Ishikawa (cell line): ENCODE results near the gene CRELD2.

Experiments
- CEBPB ChIP-seq: IDR thresholded peaks from 2 replicates; pipeline ENCODE4 v1.6.1; 2012
- CREB1 ChIP-seq: IDR thresholded peaks from 2 replicates; pipeline ENCODE4 v1.6.1; 2012; ENCODE audit warnings: low read depth
- EGR1 ChIP-seq: IDR thresholded peaks from 2 replicates; pipeline ENCODE4 v1.6.1; 2012
- EP300 ChIP-seq: IDR thresholded peaks from 2 replicates; pipeline ENCODE4 v1.6.1; 2012; ENCODE audit warnings: borderline replicate concordance
- REST ChIP-seq: IDR thresholded peaks from 2 replicates; pipeline ENCODE4 v1.6.1; 2012; ENCODE audit warnings: low read depth, mild to moderate bottlenecking
- TCF12 ChIP-seq: IDR thresholded peaks from 2 replicates; pipeline ENCODE4 v1.6.1; 2012; ENCODE audit warnings: low read depth
- TF ChIP-seq, protein P1 (sequence below): IDR thresholded peaks from 2 replicates; pipeline ENCODE4 v1.6.1; 2012

DNA sequence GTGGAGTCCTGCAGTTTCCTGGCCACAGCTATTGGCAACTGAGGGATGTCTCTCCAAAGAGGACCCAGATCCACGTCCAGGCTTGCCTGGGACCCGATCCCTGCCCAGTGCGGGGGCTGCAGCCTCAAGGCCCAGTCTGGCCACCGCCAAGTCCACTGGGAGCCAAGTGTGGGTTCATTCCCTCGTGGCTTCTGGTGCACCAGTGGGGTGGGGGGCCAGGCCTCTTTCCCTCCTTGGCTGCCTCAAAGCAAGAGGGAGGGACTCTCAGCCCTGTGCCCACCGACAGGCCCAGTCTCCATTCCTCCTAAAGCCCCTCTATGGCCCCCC lies 28.8 kb downstream of the CRELD2 start:
- TF ChIP-seq CREB1 = no peak
- TF ChIP-seq, protein P1, sequence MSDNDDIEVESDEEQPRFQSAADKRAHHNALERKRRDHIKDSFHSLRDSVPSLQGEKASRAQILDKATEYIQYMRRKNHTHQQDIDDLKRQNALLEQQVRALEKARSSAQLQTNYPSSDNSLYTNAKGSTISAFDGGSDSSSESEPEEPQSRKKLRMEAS = no peak
- TF ChIP-seq REST = no peak
- no peak for TF ChIP-seq EGR1
- no peak for TF ChIP-seq CEBPB
- no peak for TF ChIP-seq EP300
- no peak for TF ChIP-seq TCF12
